ENCODE results near the gene KCNIP4.

- no peak for TF ChIP-seq CTCF (conservative IDR thresholded peaks at IDR 0.05; ENCODE audit: low read length)
- no peak for TF ChIP-seq EZH2phosphoT487 (IDR thresholded peaks at IDR 0.05; ENCODE audit: borderline replicate concordance)
These were observed 419.4 kb downstream of the KCNIP4 start for GRCh38 chr4:21529214-21529613.
